Transverse colon (tissue), 3 donors: ENCODE measurements around the gene TMEM229B.

Experiments
- POLR2A ChIP-seq: fragments of 450-650 bp; IDR thresholded peaks from one replicate; pipeline ENCODE4 v1.6.1; 2016; ENCODE audit warnings: antibody characterized with exemption, mild to moderate bottlenecking, moderate library complexity
- TF ChIP-seq, protein P1 (sequence below), 5 experiments: fragments of 200-600 bp in 3 of 5; fragments of 450-650 bp in 2 of 5; sonication (generic) in 3 of 5; IDR thresholded peaks; 1 replicate in 2 of 5; 2 replicates in 3 of 5; pipeline ENCODE4 v1.5.1; 2016 to 2017; ENCODE audit warnings: antibody characterized with exemption in 5 of 5, inconsistent platforms in 3 of 5, mild to moderate bottlenecking in 2 of 5, moderate library complexity in 1 of 5

DNA sequence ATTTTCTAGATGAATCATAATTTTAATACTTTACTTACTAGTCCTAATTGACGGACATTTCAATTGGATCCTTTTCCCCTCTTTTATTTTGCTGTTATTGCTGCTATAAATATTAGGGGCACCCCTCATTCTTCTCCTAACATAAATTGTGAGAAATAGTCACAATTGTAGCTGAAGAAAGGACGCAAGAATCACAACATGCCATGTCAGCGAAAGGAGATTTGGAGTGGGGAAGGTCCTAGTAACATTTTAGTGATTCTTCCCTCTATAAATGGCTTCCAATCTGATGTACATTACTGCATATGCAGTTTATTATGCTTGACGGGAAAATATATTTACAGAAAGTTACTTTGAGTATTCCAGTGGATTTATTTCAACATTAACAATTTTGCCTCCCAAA, 36.9 kb upstream of the TMEM229B start:
- TF ChIP-seq, protein P1, sequence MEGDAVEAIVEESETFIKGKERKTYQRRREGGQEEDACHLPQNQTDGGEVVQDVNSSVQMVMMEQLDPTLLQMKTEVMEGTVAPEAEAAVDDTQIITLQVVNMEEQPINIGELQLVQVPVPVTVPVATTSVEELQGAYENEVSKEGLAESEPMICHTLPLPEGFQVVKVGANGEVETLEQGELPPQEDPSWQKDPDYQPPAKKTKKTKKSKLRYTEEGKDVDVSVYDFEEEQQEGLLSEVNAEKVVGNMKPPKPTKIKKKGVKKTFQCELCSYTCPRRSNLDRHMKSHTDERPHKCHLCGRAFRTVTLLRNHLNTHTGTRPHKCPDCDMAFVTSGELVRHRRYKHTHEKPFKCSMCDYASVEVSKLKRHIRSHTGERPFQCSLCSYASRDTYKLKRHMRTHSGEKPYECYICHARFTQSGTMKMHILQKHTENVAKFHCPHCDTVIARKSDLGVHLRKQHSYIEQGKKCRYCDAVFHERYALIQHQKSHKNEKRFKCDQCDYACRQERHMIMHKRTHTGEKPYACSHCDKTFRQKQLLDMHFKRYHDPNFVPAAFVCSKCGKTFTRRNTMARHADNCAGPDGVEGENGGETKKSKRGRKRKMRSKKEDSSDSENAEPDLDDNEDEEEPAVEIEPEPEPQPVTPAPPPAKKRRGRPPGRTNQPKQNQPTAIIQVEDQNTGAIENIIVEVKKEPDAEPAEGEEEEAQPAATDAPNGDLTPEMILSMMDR (IDR thresholded peaks at IDR 0.05): no peak
- TF ChIP-seq POLR2A: no peak
